Stimulated activated CD8-positive, alpha-beta memory T cell treated with anti-CD3 and anti-CD28 coated beads, Interleukin-4, amount 100 ng/mL, for 24 hours (primary cell): ENCODE data around the gene SPATA18.
"Not testable (repeated sequence)": the region's sequence is repeated elsewhere in the genome, so short reads cannot be mapped to it uniquely, and the experiment has no call there.

ENCODE experiments used
- DNase-seq: peaks from one replicate; pipeline ENCODE4 v3.0.0-alpha.2; 2020; ENCODE audit warnings: low read depth

SPATA18 gene

DNA sequence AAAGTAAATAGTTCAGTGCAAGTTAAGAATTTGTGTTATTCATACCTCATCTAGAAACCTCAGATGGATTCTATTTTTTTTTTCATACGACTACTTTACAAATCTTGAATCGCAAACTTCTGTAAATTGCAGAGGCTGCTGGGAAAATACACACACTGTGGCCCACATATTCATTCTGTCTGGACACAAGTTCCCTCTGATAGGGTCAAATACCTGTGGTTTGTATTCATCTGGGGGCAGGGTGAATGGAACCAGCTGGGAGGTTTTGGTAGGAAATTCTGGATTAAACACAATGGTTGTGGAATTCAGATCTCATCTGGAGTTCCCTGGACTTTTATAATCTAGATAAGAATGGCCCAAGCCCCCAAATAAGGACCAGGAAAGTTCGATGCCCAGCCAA is 56.2 kb downstream of the SPATA18 start:
- DNase-seq, result no peak

DNA sequence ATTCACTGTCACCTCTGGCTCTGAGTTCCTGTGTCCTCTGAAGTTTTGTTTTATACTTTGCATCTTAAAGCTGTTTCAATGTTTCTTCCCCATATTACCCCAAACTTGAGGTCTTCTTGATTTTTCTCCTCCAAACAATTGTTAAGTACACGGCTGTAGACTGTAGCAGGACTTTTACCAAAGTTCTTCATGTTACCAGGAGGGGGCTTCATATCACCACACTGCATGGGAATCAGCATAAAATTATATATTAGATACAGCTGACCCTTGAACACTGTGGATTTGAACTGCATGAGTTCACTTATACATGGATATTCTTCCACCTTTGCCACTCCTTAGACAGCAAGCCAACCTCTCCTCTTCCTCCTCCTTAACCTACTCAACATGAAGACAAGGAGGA is 56.6 kb downstream of the SPATA18 start:
- no peak for DNase-seq

DNA sequence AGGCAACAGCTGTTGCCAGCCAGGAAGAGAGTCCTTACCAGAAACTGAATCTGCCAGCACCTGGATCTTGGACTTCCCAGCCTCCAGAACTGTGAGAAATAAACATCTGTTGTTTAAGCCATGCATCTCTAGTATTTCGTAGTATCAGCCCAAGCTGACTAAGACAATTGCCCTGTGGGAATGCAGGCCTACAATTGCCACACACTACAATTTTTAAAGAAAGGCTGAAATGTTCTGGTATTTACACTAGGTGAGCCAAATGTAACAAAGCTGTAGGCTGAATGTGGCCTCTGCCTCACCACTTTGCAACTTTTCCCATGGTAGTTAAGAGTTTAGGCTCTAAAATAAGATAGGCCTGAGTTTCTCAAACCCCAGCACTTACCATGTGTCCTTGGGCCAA is 59.1 kb downstream of the SPATA18 start:
- DNase-seq, result no peak

DNA sequence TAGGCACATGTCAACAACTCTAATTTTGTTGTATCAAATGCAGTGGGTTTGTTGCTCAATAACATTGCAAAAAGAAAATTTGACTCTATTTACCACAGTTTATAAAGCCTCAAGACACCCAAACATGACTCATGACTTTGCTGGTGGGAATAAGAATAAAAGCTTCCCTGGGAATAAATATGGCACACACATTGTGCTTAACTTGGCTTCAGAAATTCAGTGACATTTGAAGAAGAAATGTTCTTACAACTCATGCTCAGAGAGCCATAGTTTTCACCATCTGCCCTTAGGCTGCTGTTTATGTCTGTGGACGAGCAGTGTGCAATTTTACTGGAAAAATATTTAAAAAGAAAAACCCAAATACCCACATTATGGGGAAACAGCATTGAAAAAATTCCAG is 60.9 kb downstream of the SPATA18 start:
- DNase-seq, result no peak

DNA sequence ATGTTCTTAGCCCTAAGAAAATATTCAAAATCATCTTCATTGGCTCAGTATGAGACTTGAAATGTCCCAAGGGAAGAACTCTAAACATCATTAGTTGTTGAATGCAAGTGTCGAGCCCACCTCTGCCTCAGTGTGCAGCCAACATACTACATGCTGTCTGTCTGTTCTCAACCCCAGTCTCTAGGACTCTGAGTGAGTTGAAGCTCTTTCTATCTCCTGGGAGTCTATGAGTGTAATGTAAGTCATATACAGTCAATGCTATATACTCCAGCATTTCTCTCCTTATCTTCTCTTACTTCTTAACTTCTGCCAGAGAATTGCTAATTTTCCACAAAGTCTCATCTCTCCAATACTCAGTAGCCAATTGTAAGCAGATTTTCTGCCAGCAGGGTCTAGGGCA is 61.3 kb downstream of the SPATA18 start:
- DNase-seq, result no peak

DNA sequence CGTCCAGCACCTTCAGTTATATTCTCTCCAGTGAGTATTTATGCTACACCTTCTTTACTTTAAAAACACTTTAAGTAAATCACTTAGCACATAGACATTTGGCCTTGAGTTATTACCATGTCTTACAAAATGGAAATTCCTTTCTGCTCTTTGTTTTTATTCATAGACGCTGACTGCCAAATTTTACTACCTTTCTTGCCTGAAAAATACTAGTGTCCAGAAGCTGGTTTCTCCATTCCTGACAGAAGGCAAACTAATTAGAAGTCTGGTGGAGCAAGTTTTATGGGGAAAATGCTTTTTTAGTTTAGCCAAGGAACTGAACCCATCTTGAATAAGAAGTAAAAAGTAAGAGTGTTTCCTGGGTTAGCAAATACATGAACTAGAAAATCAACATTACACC is 65.5 kb downstream of the SPATA18 start:
- no peak for DNase-seq

DNA sequence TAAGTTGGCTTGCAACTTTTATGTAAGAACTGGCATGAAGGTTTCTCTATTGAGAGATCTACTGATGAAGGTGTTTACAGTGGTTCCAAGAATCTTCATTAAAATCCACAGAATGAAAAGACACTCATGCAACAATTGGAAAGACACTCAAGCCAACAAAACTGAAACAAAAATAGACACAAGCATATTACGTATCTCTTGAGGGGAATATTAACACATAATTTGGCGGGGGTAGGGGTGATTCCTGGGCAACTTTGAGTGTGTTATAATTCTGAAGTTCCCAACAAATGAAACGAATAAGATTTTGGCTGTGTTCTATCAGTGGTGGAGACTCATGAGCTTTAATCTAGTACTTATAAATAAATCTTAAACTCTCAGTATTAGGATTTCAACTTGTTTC is 75.1 kb downstream of the SPATA18 start:
- DNase-seq, result no peak

DNA sequence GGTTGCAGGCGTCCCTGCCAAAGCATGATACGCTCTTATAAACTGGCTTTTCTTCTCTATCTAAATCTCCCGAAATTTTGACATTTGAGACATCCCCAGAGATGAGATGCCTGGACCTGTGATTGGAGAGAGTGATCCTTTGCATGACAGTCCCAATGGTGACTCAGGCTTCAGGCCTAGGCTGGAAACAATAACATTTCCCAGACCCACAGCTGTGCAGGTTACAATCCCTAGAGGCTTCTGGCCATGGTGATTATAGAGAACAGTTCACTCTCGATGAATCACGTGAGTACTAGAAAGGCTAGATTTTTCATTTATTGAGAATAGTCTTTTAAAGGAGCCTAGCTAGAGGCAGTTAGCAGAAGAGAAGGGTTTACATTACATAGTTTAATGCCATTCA is 75.9 kb downstream of the SPATA18 start:
- DNase-seq, result no peak

DNA sequence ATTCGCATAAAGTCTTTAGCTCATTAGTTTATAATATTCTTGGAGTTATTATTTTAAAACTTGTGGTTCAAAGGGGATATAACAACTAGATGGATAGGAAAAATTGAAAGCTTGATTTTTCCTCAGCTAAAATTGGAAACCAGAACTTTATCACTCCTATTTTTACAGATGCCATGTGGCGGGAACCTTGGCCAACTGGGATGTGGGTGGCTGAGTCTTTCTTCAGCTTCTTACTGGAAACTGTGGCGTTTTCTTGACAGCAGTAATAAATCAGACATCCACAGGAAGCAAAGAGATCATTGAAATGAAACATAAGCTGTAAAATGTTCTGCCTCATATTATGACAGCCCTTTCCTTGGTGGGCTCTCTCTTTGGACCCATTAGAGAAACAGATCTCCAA is 84.1 kb downstream of the SPATA18 start:
- no peak for DNase-seq

DNA sequence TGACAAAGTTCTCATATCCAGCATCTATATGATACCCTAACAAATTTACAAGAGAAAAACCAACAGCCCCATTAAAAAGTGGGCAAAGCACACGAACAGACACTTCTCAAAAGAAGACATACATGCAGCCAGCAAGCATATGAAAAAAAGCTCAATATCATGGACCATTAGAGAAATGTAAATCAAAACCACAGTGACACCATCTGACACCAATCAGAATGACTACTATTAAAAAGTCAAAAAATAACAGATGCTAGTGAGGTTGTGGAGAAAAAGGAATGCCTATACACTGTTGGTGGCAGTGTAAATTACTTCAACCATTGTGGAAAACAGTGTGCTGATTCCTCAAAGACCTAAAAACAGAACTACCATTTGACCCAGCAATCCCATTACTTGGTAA is 86.0 kb downstream of the SPATA18 start:
- DNase-seq, result not testable (repeated sequence)

DNA sequence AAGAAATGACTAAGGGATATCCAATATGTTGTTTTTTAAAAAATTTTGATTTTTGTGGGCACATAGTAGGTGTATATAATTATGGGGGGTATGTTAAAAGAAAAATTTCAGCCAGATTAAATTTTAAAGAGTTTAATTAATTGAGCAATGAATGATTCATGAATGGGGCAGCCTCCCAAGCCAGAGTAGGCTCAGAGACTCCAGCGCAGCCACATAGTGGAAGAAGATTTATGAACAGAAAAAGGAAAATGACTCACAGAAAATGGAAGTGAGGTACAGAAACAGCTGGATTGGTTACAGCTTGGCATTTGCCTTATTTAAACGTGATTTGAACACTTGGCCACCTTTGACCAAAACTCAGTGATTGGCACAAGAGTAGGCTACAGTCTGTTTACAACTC is 91.7 kb downstream of the SPATA18 start:
- no peak for DNase-seq

DNA sequence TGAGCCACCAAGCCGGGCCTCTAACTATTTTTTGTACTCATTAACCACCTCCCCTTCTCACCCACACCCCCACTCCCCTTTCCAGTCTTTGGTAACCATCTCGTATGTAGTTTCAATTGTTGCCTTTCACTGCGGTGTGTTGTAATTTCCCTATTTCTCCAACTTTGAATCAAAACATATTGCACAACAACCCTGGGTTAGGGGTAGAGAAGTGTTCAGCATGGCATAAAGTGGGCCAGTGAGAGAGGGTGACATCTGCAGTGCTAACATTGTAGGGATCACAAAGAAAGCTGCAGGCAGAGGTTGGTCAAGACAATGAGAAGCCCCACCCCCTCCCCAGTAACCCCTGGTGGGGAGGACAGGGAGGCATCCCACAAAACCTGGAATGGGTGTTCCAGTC is 92.7 kb downstream of the SPATA18 start:
- DNase-seq, result no peak

DNA sequence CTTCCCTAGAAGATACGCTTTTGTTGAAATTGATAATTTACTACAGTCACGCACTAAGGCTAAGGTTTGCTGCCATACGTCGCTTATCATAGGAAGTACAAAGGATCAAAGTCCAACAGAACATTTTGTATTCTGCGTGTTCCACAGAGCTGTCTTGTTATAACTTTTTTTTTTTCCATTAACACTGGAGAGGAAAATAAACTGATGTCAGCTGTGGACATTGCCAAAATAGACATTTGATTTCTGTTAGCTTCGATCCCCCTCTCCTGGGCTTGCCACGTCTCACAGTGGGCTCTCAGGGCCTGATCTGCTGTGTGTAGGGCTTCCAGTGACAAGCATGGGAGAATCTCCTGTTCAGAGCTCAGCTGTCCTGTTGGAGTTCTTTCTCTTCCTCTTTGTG is 93.3 kb downstream of the SPATA18 start:
- no peak for DNase-seq
